ENCODE results near the gene IFT88.
A peak's percentile ranks its signal among the peaks of the same experiment; 100 is the strongest.

IFT88 gene

GRCh38 chr13:20686863-20687579, 120.1 kb downstream of the IFT88 start:
- DNase-seq (ENCODE audit: low read depth): no peak

- DNase-seq (ENCODE audit: low read depth): no peak
Observed at GRCh38 chr13:20689291-20689690, 122.3 kb downstream of the IFT88 start.

GRCh38 chr13:20691616-20692015, 124.7 kb downstream of the IFT88 start:
- DNase-seq (ENCODE audit: low read depth): no peak

- DNase-seq (ENCODE audit: low read depth): no peak
Observed at GRCh38 chr13:20696073-20696472, 129.1 kb downstream of the IFT88 start.

- no peak for DNase-seq (ENCODE audit: low read depth)
Observed at GRCh38 chr13:20699715-20700114, 132.8 kb downstream of the IFT88 start.

GRCh38 chr13:20700288-20700687, 133.3 kb downstream of the IFT88 start:
- no peak for DNase-seq (ENCODE audit: low read depth)

- DNase-seq (ENCODE audit: low read depth): no peak
Observed at GRCh38 chr13:20701461-20701860, 134.5 kb downstream of the IFT88 start.

- no peak for DNase-seq (ENCODE audit: low read depth)
Observed at GRCh38 chr13:20702530-20702914, 135.6 kb downstream of the IFT88 start.

- no peak for DNase-seq (ENCODE audit: low read depth)
Observed at GRCh38 chr13:20702915-20703779, 136.2 kb downstream of the IFT88 start, which contains the start of gene IL17D. Gene IL17D (plus strand): TSS chr13:20703699. CDS start chr13:20704002, 303 bp downstream.

GRCh38 chr13:20703780-20704458, 137.0 kb downstream of the IFT88 start:
- DNase-seq (ENCODE audit: low read depth): peak; percentile 68

- DNase-seq (ENCODE audit: low read depth): no peak
Observed at GRCh38 chr13:20704459-20705069, 137.6 kb downstream of the IFT88 start.

- no peak for DNase-seq (ENCODE audit: low read depth)
Observed at GRCh38 chr13:20706661-20707060, 139.7 kb downstream of the IFT88 start.

- DNase-seq (ENCODE audit: low read depth): no peak
Observed at GRCh38 chr13:20708216-20708615, 141.3 kb downstream of the IFT88 start.

GRCh38 chr13:20709369-20709768, 142.4 kb downstream of the IFT88 start:
- DNase-seq (ENCODE audit: low read depth): no peak

GRCh38 chr13:20709782-20710181, 142.8 kb downstream of the IFT88 start:
- no peak for DNase-seq (ENCODE audit: low read depth)

GRCh38 chr13:20711301-20712044, 144.5 kb downstream of the IFT88 start:
- no peak for DNase-seq (ENCODE audit: low read depth)

- DNase-seq (ENCODE audit: low read depth): no peak
Observed at GRCh38 chr13:20713014-20713376, 146.0 kb downstream of the IFT88 start.

GRCh38 chr13:20713751-20714150, 146.8 kb downstream of the IFT88 start:
- DNase-seq (ENCODE audit: low read depth): no peak

- DNase-seq (ENCODE audit: low read depth): no peak
Observed at GRCh38 chr13:20714161-20714560, 147.2 kb downstream of the IFT88 start.

- DNase-seq (ENCODE audit: low read depth): no peak
Observed at GRCh38 chr13:20714563-20715329, 147.8 kb downstream of the IFT88 start.

GRCh38 chr13:20715330-20715712, 148.4 kb downstream of the IFT88 start:
- no peak for DNase-seq (ENCODE audit: low read depth)

All from activated T-cell treated with anti-CD3 and anti-CD28 coated beads for 24 hours (primary cell).